ENCODE data around the gene DLG5.

DNA sequence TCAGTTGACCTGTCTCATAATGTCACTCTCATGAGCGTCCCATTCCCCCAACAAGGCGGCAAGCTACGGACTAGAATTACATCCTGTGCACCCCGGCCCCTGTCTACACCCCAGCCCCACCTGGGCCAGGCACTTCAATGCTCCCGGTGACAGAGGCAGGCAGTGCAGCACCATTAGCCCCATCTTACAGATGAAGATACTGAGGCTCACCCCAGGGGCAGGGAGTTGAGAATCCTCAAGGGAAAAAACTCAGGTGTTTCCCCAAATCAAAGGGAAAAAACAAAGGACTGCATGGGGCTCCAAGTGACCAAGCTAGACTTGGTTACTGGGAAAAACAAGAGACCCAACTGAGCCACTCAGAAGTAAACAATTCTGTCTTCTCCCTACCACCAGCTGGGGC is 4.5 kb downstream of the DLG5 start:
- no peak for TF ChIP-seq EZH2 (IDR thresholded peaks at IDR 0.05; ENCODE audit: insufficient read depth, poor library complexity, severe bottlenecking)
- no peak for TF ChIP-seq EZH2phosphoT487 (IDR thresholded peaks at IDR 0.05; ENCODE audit: insufficient read depth, low read depth)
